Activated CD4-positive, CD25-positive, alpha-beta regulatory T cell treated with anti-CD3 and anti-CD28 coated beads, Interleukin-2, amount 50 U/mL, for 24 hours (primary cell): Measurements from ENCODE around the gene CIART.
"Not testable (repeated sequence)": the region's sequence is repeated elsewhere in the genome, so short reads cannot be mapped to it uniquely, and the experiment has no call there.

Experiments
- ATAC-seq, 2 donors: fragments of 150-1000 bp; cut with Tn5 transposase; one replicate each; pipeline ENCODE4 v1.10.0; 2021; ENCODE audit warnings: mild to moderate bottlenecking in 1 of 2, moderate library complexity in 1 of 2

Gene CIART

DNA sequence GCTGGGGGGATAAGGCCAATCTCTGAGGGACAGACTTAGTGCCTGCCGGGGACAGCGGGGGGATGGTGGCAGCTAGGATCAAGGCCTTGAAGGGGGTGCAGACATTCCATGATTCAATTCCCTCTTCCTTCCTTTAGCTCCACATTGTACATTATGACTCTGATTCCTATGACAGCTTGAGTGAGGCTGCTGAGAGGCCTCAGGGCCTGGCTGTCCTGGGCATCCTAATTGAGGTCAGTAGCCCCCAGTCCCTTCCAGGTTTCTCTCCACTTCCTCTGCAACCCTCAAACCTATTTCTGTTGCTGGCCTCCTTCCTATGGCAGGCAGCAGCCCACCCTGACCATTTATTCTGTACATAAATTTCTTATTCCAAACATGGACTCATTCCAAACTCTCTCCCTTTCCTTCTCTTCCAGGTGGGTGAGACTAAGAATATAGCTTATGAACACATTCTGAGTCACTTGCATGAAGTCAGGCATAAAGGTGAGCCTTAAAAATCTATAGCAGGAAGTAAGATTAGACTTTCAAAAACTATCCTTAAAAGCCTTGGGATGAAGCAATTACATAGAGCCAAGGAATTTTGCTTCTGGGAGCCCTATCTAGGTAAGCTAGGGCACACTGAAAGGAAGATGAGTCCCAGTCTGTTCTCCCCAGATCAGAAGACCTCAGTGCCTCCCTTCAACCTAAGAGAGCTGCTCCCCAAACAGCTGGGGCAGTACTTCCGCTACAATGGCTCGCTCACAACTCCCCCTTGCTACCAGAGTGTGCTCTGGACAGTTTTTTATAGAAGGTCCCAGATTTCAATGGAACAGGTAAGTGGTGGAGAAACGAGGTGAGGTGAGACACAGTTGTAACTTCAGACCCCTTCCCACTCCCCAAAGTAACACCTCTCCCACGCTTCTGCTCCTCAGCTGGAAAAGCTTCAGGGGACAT lies 19.7 kb upstream of the CIART start:
- no peak for ATAC-seq

DNA sequence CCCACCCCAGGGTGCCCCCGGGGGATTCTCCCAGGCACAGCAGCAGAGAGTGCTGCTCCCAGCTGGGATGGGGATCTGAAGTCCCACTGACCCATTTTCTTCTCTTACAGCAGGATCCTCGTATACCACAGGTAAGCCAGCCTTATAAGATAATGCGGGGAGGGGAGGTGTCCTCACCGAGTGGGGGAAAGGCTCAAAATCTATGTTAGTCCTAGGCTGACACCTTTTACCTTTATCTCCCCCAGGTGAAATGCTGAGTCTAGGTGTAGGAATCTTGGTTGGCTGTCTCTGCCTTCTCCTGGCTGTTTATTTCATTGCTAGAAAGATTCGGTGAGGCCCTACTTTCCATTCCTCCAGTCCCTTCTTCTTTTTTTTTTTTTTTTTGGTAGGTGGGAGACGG lies 18.8 kb upstream of the CIART start:
- ATAC-seq: no peak

DNA sequence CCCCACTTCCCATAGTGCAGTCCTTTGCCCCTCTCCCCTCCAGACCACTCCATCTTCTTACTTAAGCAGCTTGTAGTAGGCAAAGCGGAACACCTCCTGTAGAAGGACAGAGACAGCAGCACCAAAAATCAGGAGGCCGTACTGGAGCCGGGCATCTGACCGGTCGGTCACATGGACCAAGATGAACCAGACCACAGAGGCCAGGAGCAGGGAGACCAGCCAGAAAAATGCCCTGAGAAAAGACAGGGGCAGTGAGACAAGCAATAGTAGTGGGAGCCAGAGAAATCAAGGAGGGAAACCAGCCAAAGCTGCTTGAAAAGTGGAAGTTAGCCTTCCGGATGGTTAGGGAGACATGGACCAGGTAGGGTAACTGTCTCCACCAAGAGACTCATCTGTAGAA lies 14.5 kb upstream of the CIART start:
- no peak for ATAC-seq

DNA sequence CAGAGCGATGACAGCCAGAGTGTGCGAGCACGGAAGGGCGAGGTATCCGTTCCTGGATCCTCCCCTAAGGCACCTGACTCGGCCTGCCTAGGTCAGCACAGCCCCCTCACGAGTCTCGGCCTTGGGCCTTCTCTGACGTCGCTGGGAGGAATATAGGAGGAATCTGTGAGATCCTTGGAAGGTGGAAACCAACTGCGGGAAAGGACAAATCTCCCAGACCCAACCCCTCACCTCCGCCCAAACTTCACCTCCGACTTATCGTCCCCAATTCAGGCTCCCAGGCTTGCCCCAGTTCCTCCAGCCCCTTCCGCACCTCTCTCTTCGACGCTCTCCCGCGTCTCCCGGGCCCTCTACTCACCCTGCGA lies 14.0 kb upstream of the CIART start:
- peak; percentile 36 to 38 for ATAC-seq

DNA sequence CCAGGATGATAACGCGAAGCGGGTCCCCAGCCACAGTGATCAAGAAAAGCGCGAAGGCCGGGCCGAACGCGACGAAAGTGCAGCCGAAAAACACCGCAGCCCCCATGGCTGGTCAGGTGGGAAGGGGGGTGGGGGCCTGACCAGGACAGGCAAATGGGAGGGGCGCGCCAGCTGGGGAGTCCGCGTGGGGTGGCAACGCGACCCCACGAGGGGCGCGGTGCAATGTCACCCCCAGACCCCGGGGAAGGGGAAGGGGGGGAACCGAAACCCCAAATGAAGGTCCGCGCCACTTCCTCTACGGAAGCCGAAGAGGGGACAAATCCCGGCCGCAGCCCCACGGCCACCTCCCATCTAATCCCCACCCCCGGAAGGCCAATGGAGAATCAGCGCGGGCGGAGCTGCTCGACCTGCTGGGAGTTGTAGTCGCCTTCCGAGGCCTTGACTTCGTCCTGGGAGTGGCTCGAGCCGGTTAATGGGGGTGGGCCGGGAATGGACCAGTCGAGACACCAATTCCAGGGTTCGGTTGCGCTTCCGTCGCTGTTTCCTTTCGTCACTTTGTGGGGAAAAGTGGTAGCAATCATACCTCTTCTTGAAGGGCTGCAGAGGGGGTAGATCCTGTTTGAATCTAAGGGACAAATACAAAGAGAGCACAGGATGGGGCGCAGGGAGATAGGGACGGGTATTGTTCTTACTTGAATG lies 13.5 kb upstream of the CIART start, which contains the start of gene APH1A:
Gene APH1A, minus strand, starts transcription at position 312 of the 699 bp plus-strand sequence. Its CDS starts 206 bp downstream, at position 106.
- ATAC-seq: peak; percentile 99

DNA sequence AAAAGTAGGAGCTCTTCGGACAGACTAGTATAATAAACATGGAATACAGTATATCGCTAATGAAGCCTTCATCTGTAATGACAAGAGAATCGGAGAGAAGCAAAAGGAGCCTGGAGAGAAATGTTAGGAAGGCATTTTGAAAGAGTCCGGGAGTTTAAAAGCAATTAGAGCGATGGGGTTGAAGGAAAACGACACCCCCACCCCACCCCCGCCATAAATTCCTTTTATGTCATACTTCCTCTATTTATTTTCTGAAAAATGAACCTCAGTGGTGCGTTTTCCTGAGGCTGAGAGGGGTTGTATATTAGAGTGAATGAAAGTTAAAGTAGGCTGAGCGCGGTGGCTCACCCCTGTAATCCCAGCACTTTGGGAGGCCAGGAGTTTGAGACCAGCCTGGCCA lies 12.9 kb upstream of the CIART start:
- no peak for ATAC-seq

DNA sequence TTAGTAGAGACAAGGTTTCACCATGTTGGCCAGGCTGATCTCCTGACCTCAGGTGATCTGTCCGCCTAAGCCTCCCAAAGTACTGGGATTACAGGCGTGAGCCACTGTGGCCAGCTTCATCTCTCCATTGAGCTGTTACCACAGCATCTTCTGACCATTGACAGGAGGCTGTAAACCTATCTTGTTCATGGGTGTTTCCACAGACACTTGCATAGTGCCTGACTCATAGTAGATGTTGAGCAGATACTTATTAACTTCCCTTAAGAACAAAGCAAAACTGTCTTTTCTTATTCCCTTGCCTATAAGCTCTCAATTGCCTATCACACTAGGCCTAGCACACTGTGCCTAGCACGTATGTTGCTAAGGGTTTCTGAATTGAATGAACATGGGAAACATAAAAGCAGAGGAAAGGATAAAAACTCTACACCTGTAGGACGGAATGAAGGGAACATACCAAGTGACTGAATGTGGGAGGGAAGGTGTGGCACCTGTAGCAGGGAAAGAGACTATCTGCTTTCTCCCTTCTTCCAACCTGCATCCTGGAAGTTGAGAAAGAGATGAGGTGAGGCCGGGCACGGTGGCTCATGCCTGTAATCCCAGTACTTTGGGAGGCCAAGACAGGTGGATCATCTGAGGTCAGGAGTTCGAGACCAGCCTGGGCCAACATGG lies 10.9 kb upstream of the CIART start:
- no peak for ATAC-seq

DNA sequence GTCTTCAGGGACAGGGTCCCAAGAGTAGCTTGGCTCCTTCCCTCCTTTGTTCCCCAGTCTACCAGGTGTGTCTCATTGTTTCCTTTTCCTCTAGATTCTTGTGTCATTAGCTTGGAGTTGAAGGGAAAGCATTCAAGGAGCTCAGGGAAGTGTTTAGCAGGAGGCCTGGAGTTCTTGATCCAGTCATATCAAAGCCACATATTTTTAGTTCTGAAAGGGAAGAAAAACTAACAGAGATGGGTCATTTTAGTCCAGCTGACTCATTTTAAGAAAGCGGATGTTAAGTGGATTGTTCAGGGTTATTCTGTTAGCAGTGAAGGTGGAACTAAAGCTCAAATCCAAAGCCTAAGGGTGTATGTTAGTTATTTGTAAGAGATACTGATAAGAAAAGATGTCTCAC lies 9.0 kb upstream of the CIART start:
- no peak for ATAC-seq

DNA sequence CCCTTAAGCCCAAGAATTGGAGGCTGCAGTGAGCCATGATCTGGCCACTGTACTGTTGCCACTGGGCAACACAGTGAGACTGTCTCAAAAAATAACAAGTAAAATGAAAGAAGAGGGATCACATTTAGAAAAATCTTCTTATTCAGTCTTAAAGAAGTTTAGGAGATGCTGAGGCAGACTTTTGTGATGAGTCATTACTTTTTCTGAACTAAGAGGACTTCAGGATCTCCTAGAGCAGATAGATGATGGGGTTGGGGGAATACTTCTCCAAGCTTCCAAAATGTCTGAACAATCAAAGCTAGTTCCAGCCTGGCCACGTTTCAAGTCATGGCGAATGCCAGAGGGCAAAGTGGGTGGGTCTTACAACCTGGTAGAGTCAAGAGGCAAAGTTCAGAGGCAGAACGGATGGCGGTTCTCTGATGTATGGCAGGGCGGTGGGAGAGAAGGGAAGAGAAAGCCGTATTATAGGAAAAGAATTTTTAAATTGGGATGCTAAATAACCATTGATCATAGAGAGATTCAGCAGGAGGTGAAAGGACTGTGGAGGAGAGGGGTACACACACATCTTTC lies 2.1 kb upstream of the CIART start:
- ATAC-seq: no peak

DNA sequence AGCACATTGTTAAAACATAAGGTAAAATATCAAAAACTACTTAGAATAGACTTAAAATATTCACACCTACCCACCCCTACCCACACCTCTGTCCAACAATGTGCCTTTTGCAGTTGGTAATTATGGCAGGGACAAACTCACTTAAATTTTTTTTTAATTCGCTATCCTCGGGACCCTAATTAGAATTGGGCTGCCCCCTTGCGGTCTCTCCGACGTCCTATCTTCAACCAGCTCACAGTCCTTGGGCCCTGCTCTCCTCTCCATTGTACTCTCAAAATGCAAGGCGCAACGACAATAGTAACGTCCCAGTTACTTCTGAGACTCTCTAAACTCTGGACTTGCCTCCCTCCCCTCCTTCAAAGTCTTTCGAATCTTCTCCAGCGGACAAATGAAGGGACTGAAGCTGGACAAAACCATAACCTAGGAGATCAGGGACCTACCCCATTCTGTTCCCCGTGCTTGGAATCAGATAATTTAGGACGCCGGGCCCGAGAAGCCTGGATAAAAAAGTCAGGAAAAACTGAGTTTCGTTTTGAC lies 1.1 kb upstream of the CIART start:
- ATAC-seq: peak; percentile 22 to 25

DNA sequence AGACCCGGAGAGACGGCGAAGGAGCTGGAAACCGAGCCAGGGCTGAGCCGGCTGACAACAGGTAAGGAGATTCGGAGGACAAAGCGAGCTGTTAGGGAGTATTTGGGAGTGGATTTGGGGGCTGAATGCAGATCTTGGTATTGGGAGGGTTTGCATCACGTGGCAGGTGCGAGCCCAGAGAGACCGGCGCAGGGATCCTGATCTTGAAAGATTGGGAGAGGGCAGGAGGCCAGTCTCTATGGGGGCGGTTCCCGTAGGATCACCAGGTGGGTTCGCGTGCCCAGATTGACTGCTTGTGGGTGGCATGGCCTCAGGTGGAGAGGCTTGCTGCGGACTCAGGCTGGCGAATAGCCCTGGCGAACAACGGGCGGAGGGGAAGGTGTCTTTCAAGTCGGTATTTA lies 204 bp downstream of the CIART start:
- no peak for ATAC-seq

DNA sequence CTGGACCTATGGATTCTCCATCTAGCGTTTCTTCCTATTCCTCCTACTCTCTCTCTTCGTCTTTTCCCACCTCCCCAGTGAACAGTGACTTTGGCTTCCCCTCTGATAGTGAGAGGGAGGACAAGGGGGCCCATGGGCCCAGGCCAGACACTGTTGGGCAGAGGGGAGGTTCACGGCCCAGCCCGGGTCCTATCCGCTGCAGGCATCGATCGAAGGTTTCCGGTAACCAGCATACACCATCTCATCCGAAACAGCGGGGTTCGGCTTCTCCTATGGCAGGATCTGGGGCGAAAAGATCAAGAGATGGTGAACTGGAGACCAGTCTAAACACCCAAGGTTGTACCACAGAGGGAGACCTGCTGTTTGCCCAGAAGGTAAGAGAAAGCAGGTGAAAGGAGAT lies 906 bp downstream of the CIART start:
- ATAC-seq: no peak

DNA sequence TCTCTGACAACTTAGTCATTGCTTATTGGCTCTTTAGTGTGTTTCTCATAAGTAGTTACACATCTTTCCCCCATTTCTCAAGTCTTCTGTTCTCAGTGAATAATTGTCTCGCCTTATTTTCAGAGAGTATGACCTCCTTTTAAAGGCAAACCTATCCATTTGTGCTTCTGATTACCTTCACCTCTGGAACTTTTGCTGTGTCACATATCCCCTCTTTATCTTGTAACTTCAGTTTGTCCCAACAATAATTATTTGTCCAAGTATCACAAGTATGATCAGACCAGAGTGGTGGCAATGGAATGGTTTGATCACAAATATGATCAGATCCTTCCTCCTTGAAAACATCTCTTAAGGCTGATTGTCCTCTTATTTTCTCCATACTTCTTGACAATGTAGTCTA lies 6.0 kb downstream of the CIART start:
- ATAC-seq: no peak

DNA sequence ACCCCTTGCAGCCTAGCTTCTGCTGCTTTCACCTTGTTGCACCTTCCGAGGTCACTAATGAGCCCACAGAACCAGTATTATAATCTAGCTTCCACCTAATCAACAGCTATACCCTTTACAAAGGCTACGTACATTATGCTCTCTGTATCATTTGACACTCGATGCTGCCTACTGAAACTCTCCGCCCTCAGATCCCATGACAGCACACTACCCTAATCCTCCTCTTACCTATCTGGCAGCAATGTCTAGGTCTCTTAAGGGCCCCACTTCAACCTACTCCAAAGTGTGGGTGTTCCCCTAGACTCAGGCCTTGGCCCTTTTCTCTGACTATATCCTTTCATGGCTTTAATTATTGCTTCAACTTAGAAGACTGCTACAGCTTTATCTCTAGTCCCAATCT lies 6.5 kb downstream of the CIART start:
- no peak for ATAC-seq

DNA sequence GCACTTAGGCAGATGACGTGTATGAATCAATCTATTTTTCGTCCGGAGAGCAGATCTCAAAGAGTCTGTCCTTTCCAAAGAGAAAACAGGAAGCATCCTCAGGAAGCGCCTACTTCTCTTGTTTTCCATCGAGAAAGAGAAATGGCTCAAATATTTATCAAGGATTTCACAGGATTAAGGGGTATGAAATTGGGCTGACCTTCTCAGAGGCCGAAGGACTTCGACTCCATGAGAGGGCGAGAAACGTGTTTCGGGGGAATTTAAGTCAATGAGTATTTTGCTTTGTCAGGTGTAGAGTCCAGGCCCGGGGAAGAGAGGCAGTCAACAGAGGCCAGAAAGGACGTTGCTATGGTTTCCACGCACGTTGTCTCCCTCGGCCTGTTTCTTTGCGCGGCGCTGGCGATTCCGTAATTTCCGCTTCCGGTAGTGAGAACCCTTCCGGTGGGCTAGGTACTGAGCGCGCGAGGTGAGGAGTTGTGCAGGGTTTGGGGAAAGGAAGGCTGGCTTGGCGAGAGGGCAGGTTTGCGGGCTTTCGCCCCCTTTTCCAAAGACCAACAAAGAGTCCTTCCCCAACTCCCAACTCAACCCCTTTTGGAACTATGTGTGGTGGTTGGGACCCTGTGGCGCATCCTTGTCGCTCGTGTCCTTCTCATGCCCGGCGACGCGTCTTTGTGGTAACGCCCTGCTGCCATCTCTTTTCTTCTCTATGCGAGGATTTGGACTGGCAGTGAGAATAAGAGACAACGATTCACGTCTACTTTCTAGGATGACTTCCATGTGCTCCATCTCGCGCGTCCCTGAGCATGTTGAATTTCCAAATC lies 11.3 kb downstream of the CIART start, which contains the start of gene MRPS21:
Gene MRPS21, plus strand, starts transcription at position 429 of the 821 bp plus-strand sequence. CDS start 506 bp downstream, outside the sequence.
- ATAC-seq: peak; percentile 99

DNA sequence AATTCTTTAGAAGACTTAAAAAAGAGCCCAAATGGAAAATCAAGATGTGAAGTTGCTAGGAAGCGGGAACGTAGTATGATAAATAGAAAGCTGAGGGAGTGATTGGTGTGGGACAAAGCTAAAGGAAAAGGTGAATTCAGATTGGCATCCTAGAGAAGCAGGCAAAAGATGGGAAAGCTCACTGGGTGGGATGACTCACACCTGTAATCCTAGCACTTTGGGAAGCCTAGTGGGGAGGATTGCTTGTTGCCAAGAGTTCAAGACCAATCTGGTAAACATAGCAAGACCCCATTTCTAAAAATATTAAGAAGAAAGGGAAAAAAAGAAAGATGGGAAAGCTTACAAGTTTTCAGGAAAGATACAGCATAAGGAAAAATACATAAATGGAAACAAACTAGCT lies 13.1 kb downstream of the CIART start:
- no peak for ATAC-seq

DNA sequence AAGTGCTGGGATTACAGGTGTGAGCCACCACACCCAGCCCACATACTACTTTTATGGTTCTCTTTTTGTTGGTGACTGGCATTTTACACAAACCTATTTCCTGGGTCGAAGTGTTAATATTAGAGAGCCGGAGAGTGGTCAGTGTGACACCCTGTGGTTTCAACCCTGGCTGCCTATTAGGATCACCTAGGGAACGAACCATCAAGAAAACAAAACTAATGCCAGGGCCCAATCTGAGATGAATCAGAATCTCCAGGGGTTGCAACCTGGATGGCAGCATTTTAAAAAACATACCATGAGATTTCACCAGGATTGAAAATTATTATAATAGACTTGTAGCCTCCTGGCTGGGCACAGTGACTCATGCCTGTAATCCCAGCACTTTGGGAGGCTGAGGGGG lies 17.4 kb downstream of the CIART start:
- no peak for ATAC-seq

DNA sequence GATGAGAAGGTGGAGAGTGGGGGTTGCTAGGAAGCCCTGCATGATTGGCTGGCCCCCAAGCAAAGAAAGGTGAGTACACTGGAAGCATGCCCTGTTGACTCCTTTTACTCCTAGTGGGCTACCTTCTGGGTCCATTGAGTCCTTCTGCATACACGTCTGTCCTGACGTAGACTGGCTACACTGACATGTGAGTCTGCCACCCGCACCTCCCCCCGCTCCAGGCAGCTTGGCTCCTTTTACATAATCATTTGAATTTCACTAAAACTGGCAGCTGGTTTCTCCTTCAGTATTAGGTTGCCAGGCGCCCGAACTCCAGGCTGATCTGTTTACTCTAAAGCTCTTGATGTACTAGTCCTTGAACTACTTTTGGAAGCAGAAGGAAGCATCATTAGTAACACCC lies 20.0 kb downstream of the CIART start:
- no peak for ATAC-seq

DNA sequence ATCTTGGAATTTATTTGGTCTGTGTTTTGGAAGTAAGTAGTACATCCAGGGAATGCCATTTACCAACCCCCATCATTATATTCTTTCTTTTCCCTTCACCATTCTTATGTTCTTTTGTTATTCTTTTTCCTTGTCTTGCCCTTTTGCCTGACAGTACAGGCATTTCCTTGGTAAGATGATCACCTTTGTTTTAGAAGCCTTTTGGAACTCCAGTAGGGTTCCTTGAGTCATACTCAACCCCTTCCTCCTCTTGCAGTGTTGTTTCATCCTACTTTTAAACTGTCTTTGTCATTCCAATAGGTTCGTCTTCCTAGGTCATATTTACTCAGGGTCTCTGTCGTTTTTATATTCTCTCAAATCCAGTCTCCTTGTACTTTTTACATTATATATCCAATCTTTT lies 20.5 kb downstream of the CIART start:
- no peak for ATAC-seq

DNA sequence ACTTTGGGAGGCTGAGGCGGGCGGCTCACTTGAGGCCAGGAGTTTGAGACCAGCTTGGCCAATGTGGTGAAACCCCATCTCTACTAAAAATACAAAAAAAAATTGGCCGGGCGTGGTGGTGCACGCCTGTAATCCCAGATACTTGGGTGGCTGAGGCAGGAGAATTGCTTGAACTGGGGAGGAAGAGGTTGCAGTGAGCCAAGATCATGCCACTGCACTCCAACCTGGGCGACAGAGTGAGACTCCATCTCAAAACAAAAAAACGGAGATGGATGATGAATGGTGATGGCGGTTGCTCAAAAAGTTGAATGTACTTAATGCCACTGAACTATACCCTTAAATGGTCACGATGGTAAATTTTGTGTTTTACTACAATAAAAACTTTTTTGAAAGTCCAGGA lies 26.2 kb downstream of the CIART start:
- not testable (repeated sequence) for ATAC-seq

DNA sequence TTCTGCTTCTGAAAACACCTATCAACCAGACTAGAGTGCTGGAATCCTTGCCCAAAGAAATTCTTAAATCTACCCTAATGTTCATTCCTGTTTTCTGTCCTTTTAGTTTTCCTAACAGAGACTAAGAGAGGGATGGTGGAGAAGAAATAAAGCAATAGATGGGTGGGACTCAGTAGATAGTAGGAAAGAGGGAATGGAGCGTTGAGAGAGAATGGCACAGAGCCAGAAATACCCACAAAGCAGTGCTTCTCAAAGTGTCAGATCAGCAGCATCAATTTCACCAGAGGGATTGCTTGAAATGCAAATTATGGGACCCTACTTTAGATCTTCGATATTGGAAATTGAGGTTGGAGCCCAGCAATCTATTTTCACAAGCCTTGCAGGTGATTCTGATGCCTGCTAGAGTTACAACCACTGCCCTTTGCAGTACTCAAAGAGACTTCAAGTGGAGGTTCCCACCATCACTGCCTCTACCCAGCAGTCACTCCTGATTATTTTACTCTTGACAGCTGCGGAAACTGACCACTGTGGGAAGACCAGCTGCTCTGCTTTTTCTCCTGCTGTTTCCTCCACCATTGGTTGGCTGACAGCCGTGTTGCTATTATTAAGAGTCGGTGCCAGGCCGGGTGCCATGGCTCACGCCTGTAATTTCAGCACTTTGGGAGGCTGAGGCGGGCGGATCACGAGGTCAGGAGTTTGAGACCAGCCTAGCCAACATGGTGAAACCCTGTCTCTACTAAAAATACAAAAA lies 27.6 kb downstream of the CIART start:
- ATAC-seq: no peak
